LHCN-M2 (cell line): ENCODE data around the gene CCL20. TPM values are rescaled to one million over a fixed set of nuclear protein-coding genes. Genes with fewer than 3 reads are reported as not detected.

Source experiments
- DNase-seq: peaks from one replicate; pipeline ENCODE4 v3.0.0-alpha.2; 2012; ENCODE audit warnings: low read depth
- total RNA-seq: library from RNA; depleted of rRNA; stranded (reverse); fragments of >200 nt; gene quantifications from 2 replicates; pipeline ENCODE4 v1.2.3, GENCODE V29; 2014

The CCL20 gene
- total RNA-seq, 1 experiment from 2014 or later = 1.3 TPM

DNA sequence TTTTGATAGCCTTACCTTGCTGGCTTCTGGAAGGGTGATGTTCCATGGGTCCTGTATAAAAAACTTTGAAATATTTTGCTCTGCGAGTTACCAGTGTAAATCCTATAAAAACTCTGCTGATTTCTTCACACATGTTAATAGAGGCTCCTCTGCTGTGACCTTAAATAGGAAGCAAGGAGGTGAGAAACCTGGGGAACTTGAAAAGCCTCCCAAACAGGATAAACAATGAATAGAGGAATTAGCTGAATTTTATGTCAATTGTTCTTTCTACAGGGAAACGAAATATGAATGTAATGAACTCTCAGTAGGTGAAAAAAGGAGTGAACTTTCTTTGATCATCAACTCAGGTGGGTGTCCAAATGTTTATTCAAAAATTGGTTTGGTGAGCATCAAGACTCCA, 10.8 kb upstream of the CCL20 start:
- no peak for DNase-seq

DNA sequence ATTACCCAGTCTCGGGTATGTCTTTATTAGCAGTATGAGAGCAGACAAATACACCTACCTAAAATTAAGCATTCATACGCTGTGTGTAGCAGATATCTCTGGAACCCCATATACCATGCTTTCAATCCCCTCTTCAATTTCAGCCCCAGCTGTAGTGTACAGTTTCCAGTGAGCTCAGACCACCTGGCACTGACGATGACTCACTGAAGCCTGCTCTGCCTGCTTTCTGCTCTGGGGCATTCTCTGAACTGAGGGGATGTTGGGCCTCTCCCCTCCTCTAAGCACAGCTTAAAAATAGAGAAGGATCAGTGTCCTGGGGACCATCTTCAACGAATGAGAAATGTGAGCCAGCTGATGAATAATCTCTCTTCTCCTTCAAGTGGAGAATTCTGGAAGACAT, 8.7 kb upstream of the CCL20 start:
- DNase-seq = peak; percentile 72

DNA sequence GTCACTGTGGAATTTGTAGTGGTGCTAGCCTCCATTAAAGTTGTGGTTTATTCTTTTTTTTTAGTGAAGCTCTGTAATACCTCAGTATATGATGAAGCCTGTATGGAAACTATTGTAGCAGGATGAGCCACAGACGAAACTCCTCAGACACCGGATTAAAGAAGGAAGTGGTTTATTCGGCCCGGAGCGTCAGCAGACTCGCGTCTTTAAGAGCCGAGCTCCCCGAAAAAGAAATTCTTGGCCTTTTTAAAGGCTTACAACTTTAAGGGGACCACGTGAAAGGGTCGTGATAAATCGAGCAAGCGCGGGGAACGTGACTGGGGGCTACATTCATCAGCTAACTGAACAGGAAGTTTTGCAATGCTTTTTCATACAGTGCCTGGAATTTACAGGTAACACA, 8.1 kb upstream of the CCL20 start:
- DNase-seq = no peak

DNA sequence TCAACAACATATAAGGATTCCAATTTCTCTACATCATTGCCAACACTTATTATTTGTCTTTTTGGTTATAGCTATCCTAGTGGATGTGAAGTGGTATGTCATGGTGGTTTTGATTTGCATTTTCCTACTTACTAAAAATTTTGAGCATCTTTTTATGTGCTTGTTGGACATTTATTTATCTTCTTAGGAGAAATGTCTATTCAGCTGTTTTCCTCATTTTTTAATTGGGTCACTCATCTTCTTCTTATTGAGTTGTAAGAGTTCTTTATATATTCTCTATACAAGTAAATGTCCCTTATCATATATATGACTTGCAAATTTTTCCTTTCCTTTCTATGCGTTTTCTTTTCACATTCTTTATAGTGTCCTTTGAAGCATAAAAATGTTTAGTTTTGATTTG, 4.7 kb upstream of the CCL20 start:
- DNase-seq = no peak

DNA sequence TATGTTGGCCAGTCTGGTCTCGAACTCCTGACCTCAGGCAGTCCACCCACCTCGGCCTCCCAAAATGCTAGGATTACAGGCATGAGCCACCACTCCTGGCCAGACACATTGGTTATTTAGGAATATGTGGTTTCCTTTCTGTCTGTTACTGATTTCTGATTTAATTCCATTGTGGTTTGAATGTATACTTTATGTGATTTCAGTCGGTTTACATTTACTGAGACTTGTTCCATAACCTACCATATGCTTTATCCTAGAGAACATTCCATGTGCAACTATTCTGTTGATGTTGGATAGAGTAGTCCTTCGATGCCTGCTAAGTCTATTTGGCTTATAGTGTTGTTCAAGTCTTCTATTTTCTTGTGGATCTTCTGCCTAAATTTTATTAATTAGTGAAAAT, 1.6 kb upstream of the CCL20 start:
- DNase-seq = no peak

DNA sequence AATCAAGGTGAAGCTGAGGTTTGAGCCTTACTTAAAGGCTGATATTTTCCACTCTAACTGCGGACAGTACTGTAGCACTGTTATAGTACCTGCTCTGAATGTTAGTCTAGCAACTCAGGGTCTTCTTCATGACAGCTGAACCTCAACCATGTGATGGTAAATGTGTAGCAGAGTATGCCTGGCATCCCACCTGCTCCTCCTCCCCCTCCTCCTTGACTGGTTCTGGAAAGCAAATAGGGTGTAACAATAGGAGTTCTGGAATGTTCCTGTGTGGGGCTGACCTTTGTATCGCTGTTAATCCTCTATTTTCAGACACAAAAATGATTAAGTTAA, 447 bp upstream of the CCL20 start:
- DNase-seq = no peak

DNA sequence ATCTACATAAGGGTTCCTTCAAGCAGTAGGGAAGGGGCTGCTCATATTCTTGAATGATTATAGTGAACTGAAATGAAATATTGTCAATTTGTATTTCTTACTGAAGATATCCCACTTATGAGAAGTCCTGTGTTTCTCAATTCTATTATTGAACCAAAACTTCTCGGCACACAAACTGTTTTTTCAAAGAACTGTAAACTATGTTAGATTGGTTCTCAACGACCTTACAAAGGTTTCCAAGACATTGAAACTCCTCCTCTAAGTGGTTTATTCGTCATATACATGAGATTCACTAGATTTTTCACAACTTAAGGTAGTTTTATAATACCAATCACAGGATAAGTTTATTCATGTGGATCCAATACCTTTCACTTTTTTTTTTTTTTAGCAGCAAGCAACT, 1.4 kb downstream of the CCL20 start:
- no peak for DNase-seq

DNA sequence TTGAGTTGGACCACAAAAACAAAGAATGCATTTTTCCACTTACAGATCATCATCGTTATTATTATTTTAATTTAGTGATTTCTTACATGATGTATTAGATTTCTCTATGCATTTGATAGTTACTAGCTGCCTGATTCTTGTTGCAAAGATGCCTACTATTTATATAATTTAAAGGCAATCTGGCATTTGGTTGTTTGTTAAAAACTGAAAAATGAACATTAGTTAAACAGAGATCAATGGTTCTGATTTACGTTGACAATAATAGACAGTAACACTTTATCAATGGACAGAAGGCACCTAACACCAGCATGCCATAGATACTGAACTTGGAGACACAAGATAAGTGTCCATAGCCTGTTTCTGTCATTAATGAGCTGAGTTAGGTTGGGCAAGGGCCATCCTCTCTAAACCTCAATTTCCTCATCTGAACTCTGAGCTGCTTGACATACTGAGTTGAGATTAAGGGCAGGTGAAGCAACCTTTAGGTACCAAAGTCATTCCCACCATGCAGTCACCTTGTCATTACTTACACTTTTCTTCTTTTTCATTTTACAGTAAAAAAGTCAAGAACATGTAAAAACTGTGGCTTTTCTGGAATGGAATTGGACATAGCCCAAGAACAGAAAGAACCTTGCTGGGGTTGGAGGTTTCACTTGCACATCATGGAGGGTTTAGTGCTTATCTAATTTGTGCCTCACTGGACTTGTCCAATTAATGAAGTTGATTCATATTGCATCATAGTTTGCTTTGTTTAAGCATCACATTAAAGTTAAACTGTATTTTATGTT, 3.1 kb downstream of the CCL20 start:
- DNase-seq = peak; percentile 52

DNA sequence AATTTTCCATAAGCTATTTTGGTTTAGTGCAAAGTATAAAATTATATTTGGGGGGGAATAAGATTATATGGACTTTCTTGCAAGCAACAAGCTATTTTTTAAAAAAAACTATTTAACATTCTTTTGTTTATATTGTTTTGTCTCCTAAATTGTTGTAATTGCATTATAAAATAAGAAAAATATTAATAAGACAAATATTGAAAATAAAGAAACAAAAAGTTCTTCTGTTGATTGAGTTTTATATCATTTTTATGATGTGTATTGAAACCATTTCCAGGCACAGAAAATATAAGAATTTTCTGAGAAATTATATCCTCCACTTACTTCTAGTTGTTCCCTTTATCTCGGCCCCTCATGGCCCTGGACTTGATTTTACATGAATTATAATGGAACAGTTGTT, 3.7 kb downstream of the CCL20 start:
- no peak for DNase-seq

DNA sequence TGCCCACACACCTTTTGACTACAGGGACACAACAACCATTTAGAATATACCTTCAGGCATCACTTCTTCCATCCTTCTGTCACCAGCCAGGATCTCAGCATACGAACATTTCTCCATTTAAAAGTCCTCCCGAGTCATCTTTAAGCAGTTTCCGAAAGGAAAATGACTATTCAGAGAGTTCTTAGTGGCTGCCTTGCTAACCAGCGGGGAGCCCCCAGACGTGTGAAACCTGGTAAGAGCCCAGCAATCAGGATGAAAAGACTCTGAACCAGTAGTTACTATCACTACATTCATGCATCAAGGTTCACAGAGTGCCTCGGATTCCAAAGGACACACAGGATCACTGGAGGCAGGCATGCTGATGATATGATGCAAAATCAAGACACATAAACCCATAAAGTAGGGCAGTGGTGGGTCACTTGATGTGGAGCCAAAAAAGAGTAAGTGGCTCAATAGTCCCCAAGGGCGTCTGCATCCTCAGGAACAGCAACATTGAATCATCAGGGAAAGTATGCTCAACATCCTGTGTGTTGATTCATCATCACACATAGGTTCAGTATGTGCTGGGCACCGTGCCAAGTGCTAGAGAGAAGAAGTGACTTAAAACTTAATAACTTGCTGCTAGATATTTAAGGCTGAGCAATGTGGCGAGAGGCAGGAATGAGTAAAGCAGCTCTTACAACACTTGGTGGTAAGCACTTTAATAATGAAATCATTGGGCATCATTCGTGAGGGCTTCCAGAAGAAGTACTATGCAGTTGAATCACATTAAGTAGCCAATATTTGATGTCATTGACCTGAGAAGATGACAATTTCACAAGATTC, 4.4 kb downstream of the CCL20 start:
- DNase-seq = peak; percentile 100

DNA sequence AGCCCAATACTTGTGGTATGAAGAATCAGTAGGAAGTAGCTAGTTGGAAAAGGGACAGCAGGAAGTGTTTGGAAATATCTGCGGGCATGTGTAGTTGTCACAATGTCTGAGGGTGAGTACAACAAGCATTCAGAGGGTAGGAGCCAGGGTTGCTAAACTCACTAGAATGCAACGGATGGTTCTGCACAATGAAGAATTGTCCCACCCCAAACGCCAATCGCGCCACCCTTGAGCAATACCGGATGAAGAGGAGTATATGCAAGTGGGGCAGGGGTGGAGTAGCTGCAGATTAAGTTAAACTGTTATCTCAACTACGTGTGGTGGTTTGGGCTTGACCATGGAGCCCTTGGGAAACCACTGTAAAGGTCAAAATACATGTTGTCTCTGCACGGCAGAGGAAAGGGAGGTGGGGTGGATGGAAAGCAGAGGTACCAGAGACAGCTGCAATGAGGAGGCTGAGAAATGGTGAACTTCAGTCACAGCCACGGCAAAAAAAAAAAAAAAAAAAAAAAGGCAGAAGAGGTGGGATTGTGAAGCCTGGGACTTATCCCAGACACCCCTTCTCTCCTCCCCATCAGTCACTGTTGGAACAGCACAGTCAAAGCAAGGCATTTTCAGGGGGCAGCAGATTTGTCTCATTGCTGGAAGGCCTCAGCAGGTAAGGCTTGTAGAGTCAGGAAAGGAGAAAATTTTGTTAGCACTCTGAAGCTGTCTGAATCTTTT, 5.2 kb downstream of the CCL20 start:
- peak; percentile 97 for DNase-seq

DNA sequence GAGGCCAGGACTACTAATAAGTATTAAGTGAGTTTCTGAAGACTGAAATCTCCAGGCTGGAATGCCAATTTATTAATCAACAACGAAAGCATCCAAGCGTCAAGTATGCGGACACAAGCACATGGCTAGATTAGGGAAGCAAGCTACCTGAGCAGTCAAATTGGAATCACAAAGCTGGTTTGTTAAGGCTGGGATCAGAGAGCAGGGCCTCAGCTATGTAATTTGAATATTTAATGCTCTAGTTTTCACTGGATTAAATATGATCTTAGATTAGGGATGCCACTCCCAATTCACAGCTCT, 5.7 kb downstream of the CCL20 start:
- no peak for DNase-seq

DNA sequence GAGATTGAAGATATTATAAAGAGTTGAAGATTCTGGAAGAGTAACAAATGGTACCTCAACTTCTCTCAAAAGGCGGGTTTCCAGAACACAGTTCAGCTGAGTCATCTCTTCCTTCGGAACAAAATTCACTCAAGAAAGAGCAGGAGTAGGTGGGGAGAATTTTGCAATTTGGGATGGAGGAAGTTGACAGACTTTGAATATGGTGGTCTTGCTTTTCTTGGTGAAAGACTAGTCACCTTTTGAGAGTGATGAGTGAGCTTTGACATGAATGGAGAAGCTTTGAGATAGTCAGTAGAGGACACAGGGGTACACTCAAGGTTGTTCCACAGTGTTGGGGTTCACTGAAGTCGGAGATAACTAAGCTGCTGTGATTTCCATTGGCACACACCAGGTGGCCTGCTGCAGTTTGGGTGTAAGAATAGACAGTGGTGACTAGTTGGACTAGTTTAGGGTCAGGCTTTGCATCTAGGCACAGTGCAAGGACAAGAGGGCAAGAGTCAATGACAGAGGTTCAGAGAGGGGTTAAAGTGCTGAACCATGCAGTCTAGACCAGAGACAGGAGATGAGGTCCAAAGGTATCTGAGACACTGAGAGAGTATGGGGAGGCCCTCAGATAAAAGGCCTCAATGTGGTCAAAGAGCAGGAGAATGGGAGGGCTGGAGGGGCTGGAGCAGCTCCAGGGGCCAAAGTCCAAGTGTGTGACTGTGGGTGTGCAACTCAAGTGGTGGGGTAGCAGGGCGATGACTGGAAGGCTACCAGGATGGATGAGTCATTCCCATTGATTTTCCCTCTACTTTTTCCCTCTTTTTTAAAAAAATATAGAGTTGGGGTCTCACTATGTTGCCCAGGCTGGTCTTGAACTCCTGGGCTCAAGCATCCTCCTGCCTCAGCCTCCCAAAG, 7.7 kb downstream of the CCL20 start:
- no peak for DNase-seq

DNA sequence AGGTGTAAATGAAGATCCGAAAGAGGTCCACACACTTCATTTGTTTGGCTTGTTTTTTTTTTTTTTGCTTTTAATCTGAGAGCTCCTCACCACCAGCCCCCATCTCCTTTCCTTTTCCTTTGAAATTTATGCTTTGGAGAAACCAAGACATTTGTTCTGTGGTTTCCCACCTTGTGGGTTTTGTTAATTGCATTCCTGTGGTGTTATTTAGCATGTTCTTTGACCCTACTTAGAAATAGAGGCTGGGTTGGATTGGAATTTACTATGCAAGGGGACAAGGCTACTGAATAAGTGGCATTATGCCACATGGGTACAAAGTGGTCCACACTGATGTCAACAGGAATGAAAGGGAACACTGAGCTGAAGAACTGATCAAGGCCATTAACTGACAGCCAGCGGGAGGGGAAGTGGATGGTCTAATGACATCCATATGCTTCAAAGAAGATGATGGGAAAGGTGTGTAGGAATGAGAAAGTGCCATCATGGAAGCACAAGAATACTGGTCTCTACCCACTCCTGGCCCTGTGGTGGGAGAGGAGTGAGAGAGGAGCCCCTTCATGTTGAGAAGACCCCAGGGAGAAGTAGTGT, 8.9 kb downstream of the CCL20 start:
- peak; percentile 88 for DNase-seq

DNA sequence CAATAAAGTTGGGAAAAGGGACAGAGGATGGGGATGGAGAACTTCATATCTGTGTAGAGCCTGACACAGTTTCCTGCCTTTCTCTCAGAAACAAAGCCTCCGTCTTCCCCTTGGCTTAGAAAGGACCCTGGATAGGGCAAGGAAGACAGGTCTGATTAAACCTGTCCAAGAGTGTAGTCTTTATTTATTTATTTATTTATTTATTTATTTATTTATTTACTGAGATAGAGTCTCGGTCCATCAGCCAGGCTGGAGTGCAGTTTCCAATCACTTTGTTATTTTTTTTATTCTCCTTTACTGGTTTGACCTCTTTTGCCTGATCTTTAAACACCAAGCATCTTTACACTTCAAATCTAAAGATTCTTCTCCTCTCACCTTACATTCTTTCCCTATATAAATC, 10.3 kb downstream of the CCL20 start:
- DNase-seq = no peak

DNA sequence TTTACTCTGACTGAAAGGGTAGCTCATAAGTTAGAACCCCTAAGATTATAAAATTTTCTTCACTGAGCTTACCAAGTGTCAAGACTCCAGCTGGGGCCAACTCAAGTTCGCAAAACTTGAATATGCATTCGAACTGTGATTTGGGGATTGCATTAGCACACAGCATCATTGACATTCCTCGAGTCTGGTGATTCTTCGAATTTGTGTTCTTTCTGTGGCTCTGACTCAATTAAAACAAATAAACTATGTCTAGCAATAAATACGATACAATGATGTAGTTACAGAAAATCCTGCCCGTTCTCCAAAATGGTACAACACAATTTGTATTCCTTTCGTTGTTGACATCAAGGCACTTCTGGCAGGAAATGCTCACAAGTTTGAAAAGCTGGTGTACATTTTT, 11.1 kb downstream of the CCL20 start:
- DNase-seq = peak; percentile 41

DNA sequence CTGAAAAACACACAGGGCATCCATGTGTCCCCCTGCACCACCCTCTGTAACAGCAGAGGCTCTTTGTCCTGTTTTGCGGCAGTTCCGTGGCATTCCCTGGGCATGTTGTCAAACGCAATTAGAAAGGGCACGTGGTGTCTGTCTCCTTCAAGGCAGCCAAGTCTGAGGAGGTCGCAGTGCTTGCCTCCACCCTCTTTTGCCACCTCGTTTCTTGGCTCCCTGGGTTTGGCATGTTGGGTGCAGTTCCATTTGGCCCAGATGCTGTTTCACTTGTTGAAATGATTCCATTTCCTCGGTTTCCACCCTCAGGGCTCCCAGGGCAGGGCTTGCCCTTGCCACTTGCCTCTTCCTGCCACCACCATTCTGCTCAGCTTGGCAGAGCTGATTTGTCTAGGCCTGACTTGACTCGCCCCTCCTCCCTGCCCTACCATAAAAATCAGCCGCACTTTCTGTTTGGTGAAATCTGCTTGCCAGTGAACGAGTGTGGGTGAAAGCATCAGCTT, 12.4 kb downstream of the CCL20 start:
- DNase-seq = no peak

DNA sequence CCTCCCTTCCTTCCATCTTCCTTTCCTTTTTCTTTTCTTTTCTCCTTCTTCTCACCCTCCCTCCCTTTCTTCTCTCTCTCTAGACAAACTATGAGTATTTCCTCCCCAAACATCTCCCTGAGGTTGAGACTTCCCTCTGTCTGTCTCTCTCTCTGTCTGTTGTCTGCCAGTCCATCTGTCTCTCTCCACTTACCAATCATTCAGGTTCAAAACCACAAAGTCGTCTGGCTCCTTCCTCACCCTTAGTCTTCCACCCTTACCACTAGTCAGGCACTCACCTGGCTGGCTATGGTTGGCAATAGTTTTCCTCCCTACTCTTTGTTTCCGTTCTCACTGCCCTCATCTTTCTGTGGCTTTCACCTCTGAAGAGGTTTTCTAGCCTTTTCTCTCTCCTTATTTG, 12.9 kb downstream of the CCL20 start:
- no peak for DNase-seq

DNA sequence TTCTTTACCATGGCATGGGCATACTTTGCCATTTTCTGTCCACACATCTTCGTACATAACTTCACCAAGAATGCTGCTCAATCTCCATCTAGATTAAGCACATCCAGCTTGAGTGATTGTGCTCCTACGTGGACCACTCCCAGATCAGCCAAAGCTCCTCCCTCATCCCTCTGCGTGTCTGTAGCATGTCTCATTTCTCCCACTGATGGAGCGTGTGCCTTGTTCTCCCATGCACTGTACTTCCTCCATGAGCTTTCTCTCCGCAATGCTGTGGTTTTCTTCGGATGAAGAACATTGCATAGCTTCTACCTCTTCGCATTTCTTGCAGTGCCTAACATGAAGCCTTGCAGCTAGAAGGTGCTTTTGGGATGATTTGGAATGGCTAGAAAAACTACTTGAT, 13.5 kb downstream of the CCL20 start:
- no peak for DNase-seq

DNA sequence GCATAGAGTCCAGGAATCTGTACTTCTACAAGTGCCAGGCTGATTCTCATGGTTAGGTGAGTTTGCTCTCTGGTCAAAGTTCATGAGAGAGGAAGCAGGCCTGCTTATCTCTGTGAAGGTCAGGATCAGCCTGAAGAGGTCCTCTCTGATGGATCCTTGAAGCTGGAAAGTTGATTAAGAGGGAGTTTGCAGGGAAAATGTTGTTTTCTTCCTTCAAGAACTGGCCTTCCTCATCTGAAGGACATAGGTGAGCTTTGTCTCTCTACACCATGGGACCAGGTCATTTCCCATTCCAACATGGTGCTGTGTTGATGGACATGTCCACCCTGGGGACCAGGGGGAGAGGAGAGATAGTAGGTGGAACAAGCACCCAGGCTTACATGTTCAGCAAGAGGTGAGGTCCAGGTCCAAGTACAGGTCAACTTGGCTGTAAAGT, 14.9 kb downstream of the CCL20 start:
- DNase-seq = no peak

DNA sequence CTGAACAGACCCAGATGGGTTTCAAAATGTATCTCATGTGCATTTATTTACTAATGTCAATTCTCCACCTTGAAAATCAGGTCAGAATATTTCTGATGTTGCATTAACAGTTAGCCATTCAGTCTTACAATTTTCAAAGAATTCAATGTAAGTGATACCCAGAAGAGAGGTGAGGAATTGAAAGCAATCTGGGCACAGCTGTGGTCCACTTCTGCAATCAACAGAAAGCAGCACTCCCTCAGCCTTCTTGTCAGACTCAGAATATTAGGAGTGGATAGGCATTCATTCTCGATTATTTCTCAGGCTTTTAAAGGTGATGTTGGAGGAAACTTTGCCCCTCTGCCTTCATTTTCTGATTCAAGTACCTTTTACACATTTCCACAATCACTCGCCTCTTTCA, 15.7 kb downstream of the CCL20 start:
- DNase-seq = no peak
